Neuronal stem cell (in vitro differentiated cells): Measurements from ENCODE around the gene FARS2.
"Not testable (repeated sequence)": the region's sequence is repeated elsewhere in the genome, so short reads cannot be mapped to it uniquely, and the experiment has no call there.

ENCODE experiments used
- DNase-seq: peaks from one replicate; pipeline ENCODE4 v3.0.0-alpha.2; 2013; ENCODE audit warnings: low spot score
- H2AFZ ChIP-seq: one replicate; pipeline ENCODE4 v1.6.1; 2013; ENCODE audit warnings: mild to moderate bottlenecking, low read length, inconsistent platforms
- H2AK5ac ChIP-seq: 2 replicates; pipeline ENCODE4 v1.6.1; 2013; ENCODE audit warnings: low read depth, mild to moderate bottlenecking, inconsistent platforms, low read length, moderate library complexity, mixed read lengths
- H2BK120ac ChIP-seq: 2 replicates; pipeline ENCODE4 v1.6.1; 2013; ENCODE audit warnings: low read depth, mild to moderate bottlenecking, inconsistent platforms, low read length, moderate library complexity, mixed read lengths
- H2BK12ac ChIP-seq: one replicate; pipeline ENCODE4 v1.6.1; 2013; ENCODE audit warnings: low read length, inconsistent platforms
- H2BK15ac ChIP-seq: 2 replicates; pipeline ENCODE4 v1.6.1; 2013; ENCODE audit warnings: mild to moderate bottlenecking, low read length, inconsistent platforms, mixed read lengths
- H2BK5ac ChIP-seq: one replicate; pipeline ENCODE4 v1.6.1; 2013; ENCODE audit warnings: inconsistent platforms, mild to moderate bottlenecking, low read length, moderate library complexity
- H3K14ac ChIP-seq: one replicate; pipeline ENCODE4 v1.6.1; 2013; ENCODE audit warnings: low read length, inconsistent platforms
- H3K18ac ChIP-seq: 2 replicates; pipeline ENCODE4 v1.6.1; 2013; ENCODE audit warnings: low read length, inconsistent platforms
- H3K23ac ChIP-seq: 2 replicates; pipeline ENCODE4 v1.6.1; 2013; ENCODE audit warnings: low read depth, mild to moderate bottlenecking, mixed read lengths, low read length, inconsistent platforms; ENCODE audit not compliant: poor library complexity
- H3K27ac ChIP-seq: replicated peaks from 3 replicates; pipeline ENCODE4 v1.5.1; 2013; ENCODE audit warnings: low read length, inconsistent platforms
- H3K27me3 ChIP-seq, 3 experiments: 2 replicates each; pipeline ENCODE4 v1.6.1; 2013; ENCODE audit warnings: low read length in 3 of 3, mild to moderate bottlenecking in 2 of 3, inconsistent platforms in 1 of 3, low read depth in 1 of 3, mixed read lengths in 1 of 3, moderate library complexity in 1 of 3; ENCODE audit not compliant: control insufficient read depth in 3 of 3, insufficient read depth in 3 of 3
- H3K36me3 ChIP-seq, 2 donors: replicated peaks in 1 of 2; 2 replicates each; pipeline ENCODE4 v1.6.1; 2013; ENCODE audit warnings: low read length in 2 of 2; ENCODE audit not compliant: control insufficient read depth in 2 of 2, insufficient read depth in 2 of 2
- H3K4ac ChIP-seq: 2 replicates; pipeline ENCODE4 v1.6.1; 2013; ENCODE audit warnings: inconsistent platforms, mild to moderate bottlenecking, low read length, moderate library complexity
- H3K4me1 ChIP-seq, 2 donors: 1 replicate in 1 of 2; 2 replicates in 1 of 2; pipeline ENCODE4 v1.6.1; 2013; ENCODE audit warnings: low read length in 2 of 2, low read depth in 1 of 2; ENCODE audit not compliant: control insufficient read depth in 2 of 2, insufficient read depth in 1 of 2
- H3K4me2 ChIP-seq: one replicate; pipeline ENCODE4 v1.6.1; 2013; ENCODE audit warnings: mild to moderate bottlenecking, low read length, inconsistent platforms; ENCODE audit not compliant: insufficient read depth, poor library complexity, severe bottlenecking
- H3K4me3 ChIP-seq, 2 donors: 2 replicates each; pipeline ENCODE4 v1.5.1; 2013; ENCODE audit warnings: low read length in 2 of 2, mild to moderate bottlenecking in 2 of 2, inconsistent platforms in 1 of 2, moderate library complexity in 1 of 2
- H3K79me1 ChIP-seq: one replicate; pipeline ENCODE4 v1.6.1; 2013; ENCODE audit warnings: low read depth, mild to moderate bottlenecking, inconsistent platforms, low read length, moderate library complexity
- H3K9ac ChIP-seq: one replicate; pipeline ENCODE4 v1.6.1; 2013; ENCODE audit warnings: mild to moderate bottlenecking, low read depth, low read length, inconsistent platforms; ENCODE audit not compliant: poor library complexity
- H3K9me3 ChIP-seq, 2 donors: replicated peaks in 1 of 2; 2 replicates each; pipeline versions ENCODE3 to v1.6.1; 2013; ENCODE audit warnings: low read length in 2 of 2, mild to moderate bottlenecking in 2 of 2, inconsistent platforms in 1 of 2, low read depth in 1 of 2, mixed read lengths in 1 of 2, moderate library complexity in 1 of 2; ENCODE audit not compliant: control insufficient read depth in 2 of 2, insufficient read depth in 1 of 2
- H4K8ac ChIP-seq: one replicate; pipeline ENCODE4 v1.6.1; 2013; ENCODE audit warnings: low read depth, mild to moderate bottlenecking, inconsistent platforms, low read length, moderate library complexity
- H4K91ac ChIP-seq: one replicate; pipeline ENCODE4 v1.6.1; 2013; ENCODE audit warnings: low read length, low read depth, mild to moderate bottlenecking, inconsistent platforms; ENCODE audit not compliant: poor library complexity
- WGBS, 2 donors: extraction: QIAGEN DNeasy Blood & Tissue Kit; methylation state at CpG; one replicate each; pipeline ENCODE4 v1.1.7; 2013; ENCODE audit warnings: missing lambda C conversion rate in 2 of 2, mixed read lengths in 1 of 2; ENCODE audit not compliant: insufficient read length in 2 of 2, insufficient replicate concordance in 1 of 2; ENCODE audit errors: extremely low coverage in 2 of 2; 5-methylcytosine and 5-hydroxymethylcytosine counted together

The FARS2 gene

GRCh38 chr6:5785249-5785648, 523.9 kb downstream of the FARS2 start:
- peaks cover 9 to 15% of the 10 kb centered on the region in 2 donors for H3K4me1 ChIP-seq
- no peak overlapping the region for H3K4me3 ChIP-seq
- no peak overlapping the region for H4K91ac ChIP-seq
- DNase-seq = no peak
- no peaks in the 10 kb centered on the region for H3K79me1 ChIP-seq
- H4K8ac ChIP-seq = no peak overlapping the region
- H3K14ac ChIP-seq = no peak overlapping the region
- no peaks in the 10 kb centered on the region for H3K36me3 ChIP-seq
- H3K4ac ChIP-seq = no peak overlapping the region
- WGBS, 2 donors = no CpG with 5 or more reads among the region's 8 CpGs
- H2BK15ac ChIP-seq = no peak overlapping the region
- H2BK120ac ChIP-seq = no peak overlapping the region
- H2AK5ac ChIP-seq = no peak overlapping the region
- H3K23ac ChIP-seq = peak overlapping the region; percentile 5
- H3K9me3 ChIP-seq = no peaks in the 10 kb centered on the region
- H2BK5ac ChIP-seq = no peak overlapping the region
- no peaks in the 10 kb centered on the region for H3K27me3 ChIP-seq
- H2AFZ ChIP-seq = no peak overlapping the region
- no peak overlapping the region for H3K4me2 ChIP-seq
- H3K18ac ChIP-seq = peak overlapping the region; percentile 44
- no peak overlapping the region for H2BK12ac ChIP-seq
- no peak overlapping the region for H3K27ac ChIP-seq
- no peak overlapping the region for H3K9ac ChIP-seq

GRCh38 chr6:5786321-5786968, 525.1 kb downstream of the FARS2 start:
- Histone ChIP-seq H3K9ac (no peak overlapping the region), H3K79me1 (no peaks in the 10 kb centered on the region), H4K91ac (no peak overlapping the region), H3K27me3 (peaks cover 0 to 2% (median 0%) of the 10 kb centered on the region in 3 experiments), H2BK120ac (no peak overlapping the region), H2AK5ac (peak overlapping the region; percentile 29), H3K9me3 (no peaks in the 10 kb centered on the region), H4K8ac (no peak overlapping the region), H3K23ac (no peak overlapping the region), H3K4me3 (no peak overlapping the region), H2AFZ (no peak overlapping the region), H3K4ac (no peak overlapping the region), H2BK15ac (peak overlapping the region; percentile 20), H3K18ac (no peak overlapping the region), H3K4me1 (peaks cover 9 to 15% of the 10 kb centered on the region in 2 donors), H3K4me2 (no peak overlapping the region), H3K36me3 (no peaks in the 10 kb centered on the region), H2BK5ac (no peak overlapping the region), H3K27ac (no peak overlapping the region), H3K14ac (no peak overlapping the region), H2BK12ac (no peak overlapping the region)
- DNase-seq = no peak
- WGBS, 2 donors = no CpG with 5 or more reads among the region's 10 CpGs

- Histone ChIP-seq H3K4me1 (peaks cover 9 to 14% of the 10 kb centered on the region in 2 donors), H2BK120ac (no peak overlapping the region), H2BK5ac (no peak overlapping the region), H3K9ac (no peak overlapping the region), H2BK12ac (no peak overlapping the region), H3K27me3 (peaks cover 0 to 2% (median 0%) of the 10 kb centered on the region in 3 experiments), H3K9me3 (no peaks in the 10 kb centered on the region), H3K4ac (no peak overlapping the region), H3K18ac (peak overlapping the region; percentile 69), H3K36me3 (no peaks in the 10 kb centered on the region), H3K23ac (no peak overlapping the region), H2AK5ac (no peak overlapping the region), H3K79me1 (no peaks in the 10 kb centered on the region), H3K4me3 (no peak overlapping the region), H3K27ac (no peak overlapping the region), H4K91ac (no peak overlapping the region), H2AFZ (no peak overlapping the region), H3K4me2 (no peak overlapping the region), H4K8ac (no peak overlapping the region), H3K14ac (no peak overlapping the region), H2BK15ac (peak overlapping the region; percentile 20)
- 100% methylated on average over 1 of the region's 11 CpGs; no CpG with 5 or more reads in 1 of the 2 donors for WGBS, 2 donors
- no peak for DNase-seq
Measured at GRCh38 chr6:5786969-5787720, 525.8 kb downstream of the FARS2 start.

GRCh38 chr6:5789426-5789825, 528.1 kb downstream of the FARS2 start:
- H3K18ac ChIP-seq, H4K91ac ChIP-seq, H4K8ac ChIP-seq, H3K27ac ChIP-seq, H3K14ac ChIP-seq, H3K9ac ChIP-seq, H3K27me3 ChIP-seq, H2BK5ac ChIP-seq, H2BK15ac ChIP-seq, H3K79me1 ChIP-seq, H2AK5ac ChIP-seq, H3K36me3 ChIP-seq, H2BK12ac ChIP-seq, H3K4me3 ChIP-seq, DNase-seq, H3K4me2 ChIP-seq, H2AFZ ChIP-seq, H2BK120ac ChIP-seq, H3K9me3 ChIP-seq, H3K4ac ChIP-seq, H3K23ac ChIP-seq: not testable (repeated sequence)
- peaks cover 9 to 12% of the 10 kb centered on the region in 2 donors for H3K4me1 ChIP-seq
- WGBS, 2 donors = no CpG with 5 or more reads among the region's 5 CpGs
